Caco-2 (cell line): Measurements from ENCODE around the gene PIK3C2G. TPM values are rescaled to one million over a fixed set of nuclear protein-coding genes. Genes with fewer than 3 reads are reported as not detected.

Source experiments
- BruUV-seq: library from RNA; stranded (reverse); fragments of 400-500 nt; replicated peaks from 2 replicates; lab custom pipeline; 2021; lab: Mats Ljungman, UMichigan
- CTCF ChIA-PET: fragments of 300-600 bp; sonication (Branson Sonifier 250); formaldehyde crosslinking; loops from one replicate; lab custom pipeline; 2022; ENCODE audit warnings: antibody characterized with exemption; lab: Charles Lee
- POLR2A ChIA-PET: fragments of 300-600 bp; sonication (Branson Sonifier 250); formaldehyde crosslinking; loops from one replicate; lab custom pipeline; 2022; ENCODE audit warnings: antibody characterized with exemption; lab: Charles Lee
- DNase-seq, 2 experiments: peaks; one replicate each; pipeline versions ENCODE4 v3.0.0 to v3.0.0-alpha.2; 2020 to 2022
- H3K27me3 ChIP-seq: replicated peaks from 2 replicates; pipeline ENCODE4 v1.6.0; 2011; ENCODE audit warnings: low read length; ENCODE audit not compliant: control insufficient read depth, insufficient read depth
- H3K36me3 ChIP-seq: 2 replicates; pipeline ENCODE4 v1.5.1; 2011; ENCODE audit warnings: low read length; ENCODE audit not compliant: control insufficient read depth, insufficient read depth
- H3K4me1 ChIP-seq: fragments of 250-450 bp; sonication (Bioruptor Pico); 2 replicates; pipeline ENCODE4 v1.5.1; 2020; ENCODE audit warnings: mild to moderate bottlenecking
- H3K4me3 ChIP-seq: 2 replicates; pipeline ENCODE4 v1.5.1; 2011; ENCODE audit warnings: low read depth, mild to moderate bottlenecking, control low read depth, low read length
- H3K9me3 ChIP-seq: fragments of 250-450 bp; sonication (Bioruptor Pico); 2 replicates; pipeline ENCODE4 v1.5.1; 2020; ENCODE audit warnings: mild to moderate bottlenecking, moderate library complexity
- H3K27ac Mint-ChIP-seq: one replicate; pipeline ENCODE4 v1.8.0; 2022; ENCODE audit warnings: mixed read lengths; ENCODE audit not compliant: unreplicated experiment
- H3K27me3 Mint-ChIP-seq: one replicate; pipeline ENCODE4 v1.8.0; 2022; ENCODE audit warnings: mixed read lengths; ENCODE audit not compliant: insufficient read depth, unreplicated experiment
- H3K36me3 Mint-ChIP-seq: one replicate; pipeline ENCODE4 v1.8.0; 2022; ENCODE audit warnings: mild to moderate bottlenecking, mixed read lengths; ENCODE audit not compliant: insufficient read depth, unreplicated experiment
- H3K4me1 Mint-ChIP-seq: one replicate; pipeline ENCODE4 v1.8.0; 2022; ENCODE audit warnings: low read depth, mixed read lengths; ENCODE audit not compliant: unreplicated experiment
- H3K4me3 Mint-ChIP-seq: one replicate; pipeline ENCODE4 v1.8.0; 2022; ENCODE audit warnings: mild to moderate bottlenecking, moderate library complexity, mixed read lengths; ENCODE audit not compliant: unreplicated experiment
- H3K9me3 Mint-ChIP-seq: one replicate; pipeline ENCODE4 v1.8.0; 2022; ENCODE audit warnings: mixed read lengths; ENCODE audit not compliant: unreplicated experiment
- intact Hi-C: fragments of 100-400 bp; cut with micrococcal nuclease; formaldehyde crosslinking; loops from one replicate; pipeline ENCODE4 v1.10.0; 2022; ENCODE audit not compliant: unreplicated experiment
- total RNA-seq: library from RNA; stranded (reverse); gene quantifications from 2 replicates; pipeline ENCODE4 v1.2.3, GENCODE V29; 2022
- TF ChIP-seq, protein P1 (sequence below), 2 experiments: fragments of 200-600 bp in 1 of 2; IDR thresholded peaks; 1 replicate in 1 of 2; 2 replicates in 1 of 2; pipeline versions ENCODE4 v1.5.1 to v1.8.0; 2011 to 2022; ENCODE audit warnings: antibody characterized with exemption in 1 of 2, control low read depth in 1 of 2, inconsistent platforms in 1 of 2, low read depth in 1 of 2, low read length in 1 of 2, mild to moderate bottlenecking in 1 of 2, moderate library complexity in 1 of 2; ENCODE audit not compliant: insufficient read depth in 1 of 2, severe bottlenecking in 1 of 2, unreplicated experiment in 1 of 2

The PIK3C2G gene
- total RNA-seq, 1 experiment from 2014 or later: not detected

DNA sequence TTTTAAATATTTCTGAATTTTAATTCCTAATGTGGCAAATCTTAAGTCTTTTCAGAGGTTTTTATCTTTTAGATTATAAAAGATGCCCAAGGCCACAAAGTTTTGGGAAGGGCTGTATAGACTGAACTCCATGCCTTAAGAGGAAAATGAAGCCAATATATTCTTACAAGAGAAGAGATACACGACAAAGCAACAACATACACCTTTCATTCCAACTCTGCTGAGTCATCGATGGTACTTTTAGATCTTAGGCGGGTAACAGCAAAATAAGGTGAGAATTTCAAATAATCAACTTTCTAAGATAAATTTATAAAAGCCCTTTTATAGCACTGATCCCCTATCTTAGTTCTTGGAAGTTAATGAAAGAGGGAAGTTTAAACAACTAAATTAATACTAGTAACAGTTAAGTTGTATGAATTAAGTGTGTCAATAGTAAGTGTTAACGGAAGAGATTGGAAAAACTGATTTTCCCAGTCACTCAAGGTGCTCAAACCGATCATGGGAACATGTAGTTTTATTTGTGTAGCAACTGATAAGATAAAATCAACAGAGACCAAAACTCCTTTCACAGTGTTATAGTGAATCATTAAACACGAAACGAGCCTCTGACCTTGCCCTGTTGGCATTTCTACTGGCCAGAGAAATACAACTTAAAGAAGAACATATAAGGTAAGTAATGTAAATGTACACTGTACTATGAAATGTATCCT, 18.8 kb upstream of the PIK3C2G start:
- TF ChIP-seq, protein P1, sequence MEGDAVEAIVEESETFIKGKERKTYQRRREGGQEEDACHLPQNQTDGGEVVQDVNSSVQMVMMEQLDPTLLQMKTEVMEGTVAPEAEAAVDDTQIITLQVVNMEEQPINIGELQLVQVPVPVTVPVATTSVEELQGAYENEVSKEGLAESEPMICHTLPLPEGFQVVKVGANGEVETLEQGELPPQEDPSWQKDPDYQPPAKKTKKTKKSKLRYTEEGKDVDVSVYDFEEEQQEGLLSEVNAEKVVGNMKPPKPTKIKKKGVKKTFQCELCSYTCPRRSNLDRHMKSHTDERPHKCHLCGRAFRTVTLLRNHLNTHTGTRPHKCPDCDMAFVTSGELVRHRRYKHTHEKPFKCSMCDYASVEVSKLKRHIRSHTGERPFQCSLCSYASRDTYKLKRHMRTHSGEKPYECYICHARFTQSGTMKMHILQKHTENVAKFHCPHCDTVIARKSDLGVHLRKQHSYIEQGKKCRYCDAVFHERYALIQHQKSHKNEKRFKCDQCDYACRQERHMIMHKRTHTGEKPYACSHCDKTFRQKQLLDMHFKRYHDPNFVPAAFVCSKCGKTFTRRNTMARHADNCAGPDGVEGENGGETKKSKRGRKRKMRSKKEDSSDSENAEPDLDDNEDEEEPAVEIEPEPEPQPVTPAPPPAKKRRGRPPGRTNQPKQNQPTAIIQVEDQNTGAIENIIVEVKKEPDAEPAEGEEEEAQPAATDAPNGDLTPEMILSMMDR (IDR thresholded peaks at IDR 0.05; ENCODE audit: insufficient read depth in 1 of 2, low read depth in 1 of 2, low read length in 1 of 2, severe bottlenecking in 1 of 2, unreplicated experiment in 1 of 2): no peak
- Histone ChIP-seq H3K4me1 (peaks cover 17% of the 10 kb centered on the region), H3K27me3 (no peaks in the 10 kb centered on the region), H3K36me3 (no peaks in the 10 kb centered on the region), H3K4me3 (no peak overlapping the region), H3K9me3 (no peaks in the 10 kb centered on the region)
- intact Hi-C loops: no loop called here
- CTCF ChIA-PET: no interaction called here
- POLR2A ChIA-PET: no interaction called here
- peak in 1 of 2 experiments; percentile 51 for DNase-seq
- BruUV-seq: no TSS peak
- no peak overlapping the region for H3K27ac Mint-ChIP-seq
- H3K4me1 Mint-ChIP-seq: peaks cover 8% of the 10 kb centered on the region
- no peaks in the 10 kb centered on the region for H3K36me3 Mint-ChIP-seq
- H3K27me3 Mint-ChIP-seq: peaks cover 3% of the 10 kb centered on the region
- H3K4me3 Mint-ChIP-seq: no peak overlapping the region
- no peaks in the 10 kb centered on the region for H3K9me3 Mint-ChIP-seq

DNA sequence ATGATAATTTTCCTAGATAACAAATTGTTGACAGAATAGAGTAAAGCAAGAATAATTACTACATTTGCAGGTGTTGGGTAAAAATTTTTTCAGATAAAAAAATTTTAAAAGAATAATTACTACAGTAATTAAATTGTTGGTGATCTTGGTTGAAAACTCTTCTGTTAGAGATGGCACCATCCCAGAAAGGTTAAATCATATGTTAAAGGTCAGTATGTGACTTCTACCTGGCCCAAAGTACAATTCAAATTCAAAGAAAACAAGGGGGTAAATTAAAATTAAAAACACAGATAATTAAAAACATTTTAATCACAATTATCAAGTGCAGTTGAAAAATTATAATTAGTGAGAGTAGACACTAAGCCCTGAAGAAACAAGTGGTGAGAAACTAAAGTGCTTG, 18.1 kb upstream of the PIK3C2G start:
- Histone ChIP-seq H3K4me1 (peaks cover 17% of the 10 kb centered on the region), H3K9me3 (no peaks in the 10 kb centered on the region), H3K36me3 (no peaks in the 10 kb centered on the region), H3K27me3 (no peaks in the 10 kb centered on the region), H3K4me3 (no peak overlapping the region)
- no TSS peak for BruUV-seq
- intact Hi-C loops: no loop called here
- H3K4me1 Mint-ChIP-seq: peaks cover 8% of the 10 kb centered on the region
- H3K36me3 Mint-ChIP-seq: no peaks in the 10 kb centered on the region
- CTCF ChIA-PET: no interaction called here
- DNase-seq: no peak
- no peak overlapping the region for H3K27ac Mint-ChIP-seq
- POLR2A ChIA-PET: no interaction called here
- peaks cover 3% of the 10 kb centered on the region for H3K27me3 Mint-ChIP-seq
- no peaks in the 10 kb centered on the region for H3K9me3 Mint-ChIP-seq
- TF ChIP-seq, protein P1 (IDR thresholded peaks at IDR 0.05; ENCODE audit: insufficient read depth in 1 of 2, low read depth in 1 of 2, low read length in 1 of 2, severe bottlenecking in 1 of 2, unreplicated experiment in 1 of 2): no peak
- H3K4me3 Mint-ChIP-seq: no peak overlapping the region

DNA sequence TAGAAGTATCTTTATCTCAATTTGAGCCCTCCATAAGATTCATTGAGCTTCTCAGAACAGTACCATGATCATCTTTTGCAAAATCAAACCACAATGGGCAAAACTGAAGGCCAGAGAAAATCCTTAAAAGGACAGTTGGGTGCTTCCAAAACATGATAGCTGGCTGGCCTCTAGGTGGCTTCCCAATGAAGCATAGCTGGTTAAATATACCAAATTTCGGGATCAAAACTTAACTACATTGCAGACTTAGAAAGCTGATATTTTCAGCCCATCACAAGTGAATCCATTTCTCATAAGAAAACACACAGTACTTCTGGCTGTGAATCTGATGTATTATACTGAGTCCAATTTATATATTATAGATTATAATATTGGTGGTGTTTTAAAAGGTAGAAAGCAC, 15.3 kb upstream of the PIK3C2G start:
- Histone ChIP-seq H3K9me3 (no peaks in the 10 kb centered on the region), H3K4me3 (no peak overlapping the region), H3K27me3 (no peaks in the 10 kb centered on the region), H3K36me3 (no peaks in the 10 kb centered on the region), H3K4me1 (peaks cover 17% of the 10 kb centered on the region)
- Mint-ChIP-seq H3K36me3 (no peaks in the 10 kb centered on the region), H3K27ac (no peak overlapping the region), H3K4me3 (no peak overlapping the region), H3K9me3 (no peaks in the 10 kb centered on the region), H3K4me1 (peaks cover 8% of the 10 kb centered on the region), H3K27me3 (peaks cover 3% of the 10 kb centered on the region)
- ChIA-PET POLR2A (no interaction called here), CTCF (interaction anchor here (0.8 kb wide), 1 partner anchor 74 kb away, joined by 4 read pairs; no protein-coding TSS in a partner anchor)
- BruUV-seq: no TSS peak
- TF ChIP-seq, protein P1 (IDR thresholded peaks at IDR 0.05; ENCODE audit: insufficient read depth in 1 of 2, low read depth in 1 of 2, low read length in 1 of 2, severe bottlenecking in 1 of 2, unreplicated experiment in 1 of 2): peak; percentile 19 to 28
- intact Hi-C loops: no loop called here
- no peak for DNase-seq
